C1 segment of cervical spinal cord (tissue), 14 donors: ENCODE measurements around the gene ARHGEF25.
A peak's percentile ranks its signal among the peaks of the same experiment; 100 is the strongest.
"Not testable (repeated sequence)": the region's sequence is repeated elsewhere in the genome, so short reads cannot be mapped to it uniquely, and the experiment has no call there.

ENCODE experiments used
- DNase-seq, 14 donors: peaks; one replicate each; lab custom pipeline; 2025; lab: John Stamatoyannopoulos, UW

ARHGEF25 gene

GRCh38 chr12:57585156-57585555, 26.1 kb upstream of the ARHGEF25 start:
- no peak for DNase-seq

GRCh38 chr12:57586128-57586527, 25.1 kb upstream of the ARHGEF25 start:
- no peak for DNase-seq

- no peak for DNase-seq
Measured at GRCh38 chr12:57586832-57587429, 24.3 kb upstream of the ARHGEF25 start.

- DNase-seq = not testable (repeated sequence)
Measured at GRCh38 chr12:57588951-57589610, 22.2 kb upstream of the ARHGEF25 start.

- DNase-seq = no peak
Measured at GRCh38 chr12:57590479-57590863, 20.8 kb upstream of the ARHGEF25 start.

GRCh38 chr12:57590864-57591781, 20.1 kb upstream of the ARHGEF25 start, which contains the start of gene PIP4K2C:
PIP4K2C (plus strand) TSS chr12:57591192; CDS start chr12:57591290, 98 bp downstream.
- DNase-seq = peak in 13 of 14 donors; percentile 38 to 82 (median 66)

GRCh38 chr12:57591782-57592325, 19.4 kb upstream of the ARHGEF25 start:
- no peak for DNase-seq

- no peak for DNase-seq
Measured at GRCh38 chr12:57592551-57593165, 18.6 kb upstream of the ARHGEF25 start.

- DNase-seq = no peak
Measured at GRCh38 chr12:57593187-57593586, 18.0 kb upstream of the ARHGEF25 start.

GRCh38 chr12:57600395-57600794, 10.8 kb upstream of the ARHGEF25 start:
- no peak for DNase-seq

- DNase-seq = no peak
Measured at GRCh38 chr12:57602544-57602943, 8.7 kb upstream of the ARHGEF25 start.

- DNase-seq = no peak
Measured at GRCh38 chr12:57603324-57603723, 7.9 kb upstream of the ARHGEF25 start.

- DNase-seq = peak in 7 of 14 donors; percentile 9 to 78 (median 34)
Measured at GRCh38 chr12:57603815-57604453, 7.3 kb upstream of the ARHGEF25 start.

GRCh38 chr12:57604454-57604991, 6.7 kb upstream of the ARHGEF25 start, which contains the start of gene DTX3:
DTX3 (plus strand) TSS chr12:57604824; CDS start chr12:57606518, 1,694 bp downstream.
- peak in 12 of 14 donors; percentile 26 to 68 (median 50) for DNase-seq

- DNase-seq = peak in 9 of 14 donors; percentile 12 to 60 (median 51)
Measured at GRCh38 chr12:57604992-57605810, 6.0 kb upstream of the ARHGEF25 start.

GRCh38 chr12:57605811-57606311, 5.4 kb upstream of the ARHGEF25 start:
- no peak for DNase-seq

- no peak for DNase-seq
Measured at GRCh38 chr12:57606399-57606798, 4.8 kb upstream of the ARHGEF25 start.

- DNase-seq = no peak
Measured at GRCh38 chr12:57606821-57607220, 4.4 kb upstream of the ARHGEF25 start.

- DNase-seq = no peak
Measured at GRCh38 chr12:57607958-57608663, 3.1 kb upstream of the ARHGEF25 start.
